Right renal cortex interstitium (tissue), 3 donors: ENCODE measurements around the gene EIF4G3. TPM values are rescaled to one million over a fixed set of nuclear protein-coding genes. Genes with fewer than 3 reads are reported as not detected.
"Not testable (repeated sequence)": the region's sequence is repeated elsewhere in the genome, so short reads cannot be mapped to it uniquely, and the experiment has no call there.

Experiments
- DNase-seq, 3 donors: peaks; one replicate each; pipeline ENCODE4 v3.0.0-alpha.2; 2013; ENCODE audit warnings: low read depth in 3 of 3, low spot score in 2 of 3
- polyA plus RNA-seq, 3 donors: library from polyadenylated mRNA; unstranded; fragments of 120-200 nt; gene quantifications; one replicate each; pipeline ENCODE4 v1.2.1, GENCODE V29; 2013; ENCODE audit not compliant: insufficient read length in 3 of 3

Gene EIF4G3
- polyA plus RNA-seq, 3 donors, result 65.2 to 70.7 (median 69.7) TPM

DNA sequence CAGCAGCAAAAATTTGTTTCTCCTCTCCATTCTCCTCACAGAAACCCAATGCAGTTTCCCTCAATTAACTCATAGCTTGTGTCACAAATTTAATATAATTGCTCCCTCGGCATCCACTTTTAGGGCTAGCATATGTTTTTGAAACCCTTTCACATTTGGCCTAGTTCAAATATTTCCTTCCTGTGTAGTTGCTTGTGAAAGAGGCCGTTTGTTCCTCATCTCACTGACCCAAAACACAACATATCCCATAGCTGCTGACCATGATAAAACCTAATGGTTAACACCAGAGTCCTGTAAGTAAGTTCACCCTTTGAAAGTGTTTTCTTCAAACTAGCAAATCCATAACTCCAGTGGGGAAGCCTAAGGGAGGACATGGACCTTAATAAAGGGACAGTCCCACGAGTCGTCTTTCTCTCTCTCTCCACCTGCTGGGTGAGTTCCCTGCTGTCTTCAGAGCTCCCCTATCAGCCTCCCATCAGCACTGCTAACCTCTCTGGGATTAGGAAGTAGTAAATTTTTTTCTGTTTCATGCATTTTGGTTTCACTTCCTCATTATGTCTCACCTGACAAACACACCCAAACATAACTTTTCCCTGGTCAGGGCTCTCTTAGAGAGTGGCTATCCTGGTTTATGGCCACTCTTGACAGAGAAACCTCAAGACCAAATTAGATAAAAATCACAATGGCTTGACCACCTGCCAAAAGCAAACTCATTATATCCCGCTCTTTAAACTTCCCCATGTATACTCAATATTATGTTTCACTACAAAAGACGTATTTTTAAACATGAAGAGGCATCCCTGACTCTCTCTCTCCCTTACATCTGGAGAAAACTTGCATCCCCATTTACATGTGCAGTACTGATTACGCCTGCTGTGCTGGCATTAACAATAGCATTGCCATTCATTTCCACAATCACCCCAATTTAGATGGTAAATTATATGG is 211.9 kb downstream of the EIF4G3 start:
- no peak for DNase-seq

DNA sequence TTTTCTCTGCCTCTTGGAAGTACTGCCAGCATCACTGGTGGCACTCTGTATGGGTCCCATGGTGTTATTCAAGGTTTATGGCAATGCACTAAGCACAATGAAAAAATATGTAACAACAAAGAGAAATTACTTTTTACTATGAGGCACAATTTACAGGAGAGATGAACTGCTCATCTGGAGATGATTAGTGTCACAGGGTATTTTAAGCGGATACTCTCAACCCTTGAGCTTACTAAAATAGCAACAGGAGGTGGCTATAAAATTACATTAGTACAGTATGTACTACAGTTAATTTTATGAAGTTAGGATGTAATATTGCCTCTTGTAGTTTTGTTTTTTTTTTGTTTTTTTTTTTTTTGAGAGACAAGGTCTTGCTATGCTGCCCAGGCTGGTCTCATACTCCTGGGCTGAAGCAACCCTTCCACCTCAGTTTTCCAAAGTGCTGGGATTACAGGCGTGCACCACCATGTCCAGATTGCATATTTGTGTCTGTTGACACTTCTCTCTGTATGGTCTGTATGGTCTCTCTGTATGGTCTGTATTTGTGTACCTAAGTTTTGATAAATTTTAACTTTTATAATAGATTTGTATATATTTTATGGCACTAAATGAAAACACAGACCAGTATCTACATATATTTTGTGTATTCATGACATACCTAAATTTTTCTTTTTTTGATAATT is 214.0 kb downstream of the EIF4G3 start:
- DNase-seq, result no peak

DNA sequence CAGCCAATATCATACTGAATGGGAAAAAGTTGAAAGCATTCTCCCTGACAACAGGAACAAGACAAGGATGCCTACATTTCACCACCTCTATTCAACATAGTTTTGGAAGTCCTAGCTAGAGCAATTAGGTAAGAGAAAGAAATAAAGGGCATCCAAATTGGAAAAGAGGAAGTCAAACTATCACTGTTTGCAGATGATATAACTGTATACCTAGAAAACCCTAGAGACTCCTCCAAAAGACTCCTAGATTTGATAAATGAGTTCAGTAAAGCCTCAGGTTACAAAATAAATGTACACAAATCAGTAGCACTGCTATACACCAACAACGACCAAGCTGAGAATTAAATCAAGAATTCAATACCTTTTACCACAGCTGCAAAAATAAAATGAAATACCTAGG is 218.3 kb downstream of the EIF4G3 start:
- no peak for DNase-seq

DNA sequence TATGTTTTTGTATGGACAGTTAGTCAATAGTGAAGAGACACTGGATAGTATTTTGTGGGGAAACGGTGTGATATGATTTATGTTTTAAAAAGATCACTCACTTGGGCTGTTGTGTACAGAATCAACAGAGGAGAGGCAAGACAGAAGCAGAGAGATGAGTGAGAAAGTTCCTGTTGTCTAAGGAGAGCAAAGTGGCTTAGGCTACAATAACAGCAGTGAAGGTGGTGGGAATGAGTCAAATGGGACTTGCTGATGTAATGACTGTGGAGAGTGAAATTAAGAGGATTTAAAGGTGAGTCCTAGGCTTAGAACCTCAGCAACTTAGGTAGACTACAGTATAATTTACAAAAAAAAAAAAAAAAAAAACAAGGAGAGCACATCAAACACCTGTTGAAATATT is 220.4 kb downstream of the EIF4G3 start:
- no peak for DNase-seq

DNA sequence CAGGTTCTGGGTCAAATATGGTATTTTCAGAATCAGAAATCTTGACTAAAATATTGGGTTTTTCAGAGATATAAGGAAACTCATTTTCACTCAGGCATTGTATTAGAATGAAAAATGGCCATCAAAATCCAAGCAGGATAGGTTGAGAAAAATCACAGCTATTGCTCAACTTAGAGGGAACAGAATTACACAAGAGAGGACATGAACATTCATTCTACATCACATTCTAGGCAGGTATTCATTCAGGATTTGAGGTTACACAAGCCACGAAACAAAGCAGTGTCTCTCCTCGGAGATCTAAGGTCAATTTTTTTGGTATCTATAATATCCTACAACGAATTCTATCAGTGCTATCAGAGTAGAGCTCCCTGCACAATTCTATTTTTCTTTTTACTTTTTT is 226.0 kb downstream of the EIF4G3 start:
- no peak for DNase-seq

DNA sequence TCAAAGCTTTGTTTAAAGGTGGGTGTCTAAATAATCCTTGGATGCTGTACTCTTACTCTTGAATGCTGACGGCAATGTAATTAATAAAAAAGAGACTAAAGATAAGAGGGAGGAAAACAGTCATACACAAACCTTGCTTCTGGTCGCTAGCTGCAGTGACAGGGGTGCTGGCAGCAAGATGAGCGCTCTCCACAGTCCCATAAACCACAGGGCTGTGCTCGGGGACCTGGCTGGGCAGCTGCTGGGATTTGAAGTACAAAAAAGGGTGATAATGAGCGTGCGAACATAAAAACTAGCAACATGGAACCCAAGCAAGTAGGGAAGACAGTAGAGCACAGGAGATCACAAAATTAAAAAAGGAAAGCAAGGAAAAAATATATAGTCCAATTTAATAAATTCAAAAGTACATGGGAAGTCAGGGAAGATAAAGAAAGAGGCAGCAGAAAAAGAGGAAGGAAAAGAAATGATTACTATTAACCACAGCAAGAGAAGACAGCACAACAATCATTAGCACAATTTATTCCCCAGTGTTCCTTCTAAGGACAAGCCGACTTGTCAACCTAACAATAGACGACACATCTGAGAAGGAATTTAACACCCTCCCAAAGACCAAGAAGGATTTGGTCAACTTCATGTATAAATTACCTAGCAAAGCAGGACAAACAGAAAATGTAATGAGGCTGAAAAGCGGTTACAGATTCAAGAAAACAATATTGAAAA is 226.7 kb downstream of the EIF4G3 start:
- no peak for DNase-seq

DNA sequence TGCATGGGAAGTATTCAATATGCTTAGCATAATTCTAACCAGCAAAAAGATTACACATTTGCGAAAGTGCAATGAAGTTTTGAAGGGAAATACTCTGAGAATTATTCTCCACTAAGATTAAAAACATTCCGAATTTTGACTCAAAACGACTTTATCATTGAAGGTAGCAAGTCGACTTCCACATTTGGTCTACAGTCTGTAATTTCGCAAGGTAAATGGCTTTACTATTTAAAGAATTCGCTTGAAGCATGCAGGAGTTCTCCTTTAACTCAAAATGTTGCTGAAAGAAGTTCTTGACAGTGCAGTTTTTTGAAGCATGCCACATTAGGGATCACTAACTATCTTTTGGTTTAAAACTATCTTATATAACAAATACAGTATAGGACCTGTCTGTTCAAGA is 228.6 kb downstream of the EIF4G3 start:
- no peak for DNase-seq

DNA sequence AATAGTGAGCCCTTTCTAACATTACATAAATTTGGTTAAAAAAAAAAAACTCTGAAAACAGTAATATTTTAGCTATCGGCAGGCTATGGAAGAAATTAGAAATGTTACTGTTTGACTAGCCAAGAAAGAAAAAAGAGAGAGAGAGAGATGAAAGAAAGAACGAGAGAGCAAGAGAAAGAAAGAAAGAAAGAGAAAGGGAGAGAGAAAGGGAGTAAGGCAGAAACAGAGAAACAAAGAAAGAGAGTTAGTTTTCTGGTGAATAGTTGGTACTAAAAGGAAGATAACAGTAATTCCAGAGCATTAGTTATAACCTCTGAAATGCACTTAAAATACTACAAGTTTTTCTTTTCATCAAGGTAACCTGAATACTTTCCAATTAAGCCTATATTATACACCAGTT is 229.3 kb downstream of the EIF4G3 start:
- no peak for DNase-seq

DNA sequence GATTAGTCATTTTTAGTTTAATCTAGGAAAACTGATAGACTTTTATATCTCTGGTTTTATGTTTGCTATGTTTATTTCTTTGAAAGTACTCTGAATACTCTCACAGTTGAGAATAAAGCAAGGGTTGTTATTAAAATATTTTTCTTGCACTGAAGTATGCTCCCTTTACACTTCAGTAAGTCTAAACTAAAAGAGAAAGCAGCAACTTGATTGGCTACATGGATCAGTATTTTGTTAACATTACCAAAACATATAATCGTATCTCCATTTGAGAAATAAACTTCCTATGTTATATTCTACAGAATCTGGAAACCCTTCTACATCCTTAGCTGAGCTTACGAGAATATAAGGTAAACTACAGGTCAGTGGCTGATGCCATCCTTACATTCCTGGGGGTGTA is 240.1 kb downstream of the EIF4G3 start:
- DNase-seq, result no peak

DNA sequence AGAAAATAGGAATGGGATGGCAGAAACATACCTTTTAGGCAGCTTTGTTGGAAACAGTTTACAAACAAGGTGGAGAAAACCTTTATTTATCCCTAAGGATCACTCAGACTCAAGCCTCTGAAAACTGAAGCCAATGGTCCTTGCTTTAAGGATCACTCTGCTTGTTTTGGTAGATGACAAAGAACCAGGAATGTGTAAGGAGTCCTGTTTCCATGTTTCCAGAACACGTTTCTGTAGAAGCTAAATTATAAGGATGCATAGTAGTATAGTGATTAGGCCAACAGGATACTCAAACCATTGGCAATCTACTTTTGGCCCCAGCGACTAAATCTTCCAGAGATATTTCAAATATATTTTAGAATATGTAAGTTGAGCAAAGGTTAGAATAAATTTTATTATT is 240.5 kb downstream of the EIF4G3 start:
- no peak for DNase-seq

DNA sequence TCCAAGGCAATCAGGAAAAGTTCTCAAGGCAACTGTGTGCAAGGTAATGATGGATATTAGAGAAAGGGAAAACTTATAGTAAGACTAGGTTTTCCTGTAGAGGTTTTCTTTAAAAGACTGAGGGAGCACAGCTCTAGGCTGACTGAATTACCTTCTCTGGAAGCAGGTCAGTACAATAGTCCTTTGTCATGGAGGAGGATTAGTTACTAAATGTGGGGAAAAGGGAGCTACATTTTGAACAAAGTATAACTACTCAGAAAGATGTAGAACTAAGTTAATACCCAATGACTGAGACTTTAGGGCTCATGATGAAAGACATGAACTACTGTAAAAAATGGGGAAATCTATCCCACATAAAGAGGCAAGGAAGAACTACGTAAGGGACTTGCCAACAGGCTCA is 241.0 kb downstream of the EIF4G3 start:
- DNase-seq, result no peak

DNA sequence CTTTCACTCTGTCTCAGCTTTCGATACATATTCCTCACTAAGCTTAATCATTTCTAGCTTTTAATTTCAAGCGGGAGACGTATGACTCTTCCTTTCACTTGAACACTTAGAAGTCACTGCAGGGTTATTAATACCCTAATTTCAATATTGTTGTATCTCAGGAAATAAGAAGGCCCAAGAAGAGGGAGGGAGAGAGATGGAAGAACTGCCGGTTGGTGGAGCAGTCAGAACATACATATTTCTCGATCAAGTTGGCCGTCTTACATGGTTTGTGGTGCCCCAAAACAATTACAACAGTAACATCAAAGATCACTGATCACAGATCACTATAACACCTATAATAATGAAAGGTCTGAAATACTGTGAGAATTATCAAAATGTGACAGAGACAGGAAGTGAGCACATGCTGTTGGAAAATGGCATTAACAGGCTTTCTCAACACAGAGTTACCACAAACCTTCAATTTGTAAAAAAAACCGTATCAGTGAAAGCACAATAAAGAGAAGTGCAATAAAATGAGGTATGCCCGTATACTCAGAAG is 244.2 kb downstream of the EIF4G3 start:
- DNase-seq, result no peak

DNA sequence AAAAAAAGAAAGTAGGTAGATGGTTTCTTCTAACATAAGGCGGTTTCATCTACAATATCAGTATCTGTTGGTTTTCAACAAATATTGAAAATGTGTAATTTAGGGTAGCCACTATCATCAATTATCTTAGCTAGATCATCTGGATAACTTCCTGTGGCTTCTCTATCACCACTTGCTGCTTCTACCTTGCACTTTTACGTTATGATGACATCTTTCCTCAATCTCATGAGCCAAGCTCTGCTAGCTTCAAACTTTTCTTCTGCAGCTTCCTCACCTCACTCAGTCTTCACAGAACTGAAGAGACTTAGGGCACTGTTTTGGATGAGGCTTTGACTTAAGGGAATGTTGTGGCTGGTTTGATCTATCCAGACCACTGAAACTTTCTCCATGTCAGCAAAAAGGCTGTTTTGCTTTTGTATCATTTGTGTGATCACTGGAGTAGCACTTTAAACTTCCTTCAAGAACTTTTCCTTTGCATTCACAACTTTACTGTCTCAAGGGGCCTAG is 244.7 kb downstream of the EIF4G3 start:
- DNase-seq, result no peak

DNA sequence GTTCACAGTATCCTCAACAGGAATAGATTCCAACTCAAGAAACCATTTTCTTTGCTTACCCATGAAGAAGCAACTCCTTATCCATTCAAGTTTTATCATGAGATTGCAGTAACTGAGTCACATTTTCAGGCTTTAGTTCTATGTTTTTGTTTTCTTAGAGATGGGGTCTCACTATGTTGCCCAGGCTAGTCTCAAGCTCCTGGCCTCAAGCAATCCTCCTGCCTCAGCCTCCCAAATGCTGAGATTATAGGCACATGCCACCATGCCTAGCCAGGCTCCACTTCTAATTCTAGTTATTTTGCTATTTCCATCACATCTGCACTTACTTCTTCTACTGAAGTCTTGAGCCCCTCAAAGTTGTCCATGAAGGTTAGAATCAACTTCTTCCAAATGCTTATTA is 246.3 kb downstream of the EIF4G3 start:
- DNase-seq, result no peak

DNA sequence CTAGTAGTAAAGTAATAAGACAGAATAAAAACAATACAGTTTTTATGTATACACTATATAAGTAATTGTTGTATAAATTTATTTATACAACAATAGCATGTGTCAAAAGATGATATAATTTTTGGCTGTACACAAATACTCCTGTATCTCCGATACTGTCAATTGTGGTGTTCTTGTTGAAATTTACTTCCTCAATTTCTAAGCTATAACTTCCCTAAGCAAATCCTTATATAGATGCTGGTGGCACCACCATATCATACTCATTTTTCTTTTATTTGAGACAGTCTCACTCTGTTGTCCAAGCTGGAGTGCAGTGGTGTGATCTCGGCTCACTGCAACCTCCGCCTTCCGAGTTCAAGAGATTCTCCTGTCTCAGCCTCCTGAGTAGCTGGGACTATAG is 248.6 kb downstream of the EIF4G3 start:
- no peak for DNase-seq

DNA sequence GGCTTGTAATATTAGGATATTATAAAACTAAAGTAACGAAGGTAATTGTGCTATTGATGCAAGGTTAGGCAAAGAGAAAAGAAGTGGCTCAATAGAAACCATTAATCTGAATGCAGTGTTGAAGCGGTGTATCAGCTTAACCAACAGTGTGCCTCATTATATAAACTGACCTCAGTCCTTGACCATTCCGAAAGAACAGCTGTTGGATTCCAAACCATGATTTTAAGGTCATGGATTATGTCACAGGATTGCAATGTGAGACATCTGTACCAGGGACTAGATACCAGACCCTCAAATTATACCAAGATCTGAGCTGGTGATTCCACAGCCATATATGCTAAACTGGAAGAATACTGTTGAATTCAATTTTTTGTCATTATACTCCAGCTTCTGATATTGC is 255.4 kb downstream of the EIF4G3 start:
- DNase-seq, result no peak

DNA sequence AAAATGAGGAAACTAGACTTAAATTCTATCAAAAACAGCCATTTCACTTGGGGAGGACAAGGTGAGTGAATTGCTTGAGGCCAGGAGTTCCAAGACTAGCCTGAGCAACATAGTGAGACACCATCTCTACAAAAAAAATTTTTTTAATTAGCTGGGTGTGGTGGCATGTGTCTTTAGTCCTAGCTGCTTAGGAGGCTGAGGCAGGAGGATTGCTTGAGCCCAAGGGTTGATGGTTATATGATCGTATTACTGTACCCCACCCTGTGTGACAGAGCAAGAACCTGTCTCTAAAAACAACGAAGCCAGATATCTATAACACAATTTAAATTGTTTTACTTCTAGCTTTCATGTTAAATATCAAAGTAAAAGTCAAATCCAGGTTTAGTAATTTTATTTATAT is 263.5 kb downstream of the EIF4G3 start:
- no peak for DNase-seq

DNA sequence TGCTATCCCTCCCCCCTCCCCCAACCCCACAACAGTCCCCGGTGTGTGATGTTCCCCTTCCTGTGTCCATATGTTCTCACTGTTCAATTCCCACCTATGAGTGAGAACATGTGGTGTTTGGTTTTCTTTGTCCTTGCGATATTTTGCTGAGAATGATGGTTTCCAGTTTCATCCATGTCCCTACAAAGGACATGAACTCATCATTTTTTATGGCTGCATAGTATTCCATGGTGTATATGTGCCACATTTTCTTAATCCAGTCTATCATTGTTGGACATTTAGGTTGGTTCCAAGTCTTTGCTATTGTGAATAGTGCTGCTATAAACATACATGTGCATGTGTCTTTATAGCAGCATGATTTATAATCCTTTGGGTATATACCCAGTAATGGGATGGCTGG is 269.2 kb downstream of the EIF4G3 start:
- not testable (repeated sequence) for DNase-seq

DNA sequence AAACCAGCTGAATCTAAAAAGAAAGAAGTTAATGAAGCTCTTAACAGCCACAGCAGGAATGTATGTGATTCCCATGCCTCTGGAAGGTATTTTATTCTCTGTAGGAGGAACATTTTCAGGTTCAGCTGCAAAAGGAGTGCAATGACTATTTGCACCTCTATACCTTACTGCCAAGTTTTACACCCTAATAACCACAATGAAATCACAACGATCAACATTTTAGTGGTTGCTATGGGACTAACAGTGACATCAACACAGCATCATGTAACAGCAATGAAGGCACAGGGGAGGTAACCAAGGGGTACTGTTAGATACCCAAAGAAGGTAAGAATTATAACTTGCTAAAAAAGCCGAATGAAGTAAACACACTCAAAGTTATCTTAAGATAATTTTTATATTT is 273.3 kb downstream of the EIF4G3 start:
- DNase-seq, result no peak

DNA sequence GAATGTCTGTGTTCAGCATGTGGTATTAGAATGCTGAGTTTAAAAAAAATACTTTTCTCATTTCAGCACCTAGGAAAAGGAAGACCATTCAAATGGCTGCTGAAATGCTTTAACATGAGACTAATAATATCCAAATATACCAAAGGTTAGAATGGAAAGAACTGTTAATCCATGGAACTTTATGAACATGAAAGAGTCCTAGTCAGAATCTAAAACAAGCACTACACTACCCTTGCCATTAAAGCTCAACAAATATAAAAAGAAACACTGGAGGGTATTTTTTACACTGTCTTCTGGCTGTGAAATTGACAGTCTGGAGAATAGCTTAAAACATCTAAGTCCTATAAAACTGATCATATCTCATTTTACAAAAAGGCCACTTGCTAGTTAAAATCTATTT is 276.6 kb downstream of the EIF4G3 start:
- DNase-seq, result no peak
